GM12878 (cell line): ENCODE data around the gene ACADS. TPM values are rescaled to one million over a fixed set of nuclear protein-coding genes. Genes with fewer than 3 reads are reported as not detected.

ENCODE experiments used
- ATAC-seq: fragments of 200-7000 bp; cut with Tn5 transposase; 3 replicates; pipeline ENCODE4 v1.9.1; 2020; ENCODE audit warnings: mild to moderate bottlenecking, moderate library complexity
- BruUV-seq: library from RNA; stranded (reverse); fragments of 400-500 nt; replicated peaks from 2 replicates; lab custom pipeline; 2021; lab: Mats Ljungman, UMichigan
- CTCF ChIA-PET: fragments of 300-600 bp; sonication (Branson Sonifier 250); formaldehyde crosslinking; extraction: SDS; loops from one replicate; lab custom pipeline; 2021; ENCODE audit warnings: inconsistent platforms; lab: Yijun Ruan, JAX
- POLR2A ChIA-PET: fragments of 350-600 bp; formaldehyde crosslinking; extraction: SDS; loops from one replicate; lab custom pipeline; 2021; ENCODE audit warnings: inconsistent platforms; lab: Charles Lee
- RAD21 ChIA-PET: fragments of 300-600 bp; sonication (Branson Sonifier 250); formaldehyde crosslinking; loops from one replicate; lab custom pipeline; 2023; ENCODE audit warnings: antibody characterized with exemption; ENCODE audit not compliant: unreplicated experiment; lab: Charles Lee
- SMC1A ChIA-PET: fragments of 300-600 bp; sonication (Branson Sonifier 250); formaldehyde crosslinking; loops from one replicate; lab custom pipeline; 2023; ENCODE audit not compliant: unreplicated experiment, uncharacterized antibody; lab: Charles Lee
- DNase-seq: peaks from one replicate; pipeline ENCODE4 v3.0.0-alpha.2; 2011; ENCODE audit warnings: low read depth, low spot score
- FAIRE-seq: peaks from 3 replicates; lab custom pipeline; 2011; peaks lifted over from hg19 to GRCh38; lab: Jason Lieb, UNC
- H2AFZ ChIP-seq: 2 replicates; pipeline ENCODE4 v1.6.0; 2011; ENCODE audit warnings: low read depth, low read length, control low read depth; ENCODE audit not compliant: control insufficient read depth
- H3K27ac ChIP-seq: 2 replicates; pipeline ENCODE4 v1.5.1; 2011; ENCODE audit warnings: control low read depth; ENCODE audit not compliant: control insufficient read depth, insufficient read depth
- H3K27me3 ChIP-seq, 2 experiments: replicated peaks in 1 of 2; 2 replicates each; pipeline versions ENCODE4 v1.6.0 to v1.6.1; 2011; ENCODE audit warnings: low read length in 1 of 2; ENCODE audit not compliant: control insufficient read depth in 2 of 2, insufficient read depth in 2 of 2
- H3K36me3 ChIP-seq, 2 experiments: 2 replicates each; pipeline ENCODE4 v1.5.1; 2011; ENCODE audit warnings: low read length in 1 of 2; ENCODE audit not compliant: control insufficient read depth in 2 of 2, insufficient read depth in 2 of 2
- H3K4me1 ChIP-seq: 2 replicates; pipeline ENCODE4 v1.6.1; 2011; ENCODE audit warnings: mild to moderate bottlenecking, low read length, moderate library complexity, mixed read lengths; ENCODE audit not compliant: control insufficient read depth, insufficient read depth
- H3K4me2 ChIP-seq: 2 replicates; pipeline ENCODE4 v1.6.0; 2011; ENCODE audit warnings: control low read depth; ENCODE audit not compliant: control insufficient read depth, insufficient read depth
- H3K4me3 ChIP-seq: fragments of 200-600 bp; sonication (generic); 2 replicates; pipeline ENCODE4 v1.5.1; 2016
- H3K79me2 ChIP-seq: 2 replicates; pipeline ENCODE4 v1.6.0; 2011; ENCODE audit warnings: low read length; ENCODE audit not compliant: control insufficient read depth, insufficient read depth
- H3K9ac ChIP-seq: 2 replicates; pipeline ENCODE4 v1.8.0; 2011; ENCODE audit warnings: low read length, control low read depth, mixed read lengths; ENCODE audit not compliant: control insufficient read depth, insufficient read depth
- H3K9me3 ChIP-seq: replicated peaks from 3 replicates; pipeline ENCODE4 v1.5.1; 2011; ENCODE audit warnings: mild to moderate bottlenecking, low read length; ENCODE audit not compliant: control insufficient read depth, insufficient read depth
- H4K20me1 ChIP-seq: 2 replicates; pipeline ENCODE4 v1.6.0; 2011; ENCODE audit not compliant: control insufficient read depth, insufficient read depth
- ATF2 ChIP-seq: IDR thresholded peaks from 2 replicates; pipeline ENCODE4 v1.6.1; 2012; ENCODE audit warnings: low read length, inconsistent platforms
- ATF7 ChIP-seq: fragments of 450-650 bp; IDR thresholded peaks from 2 replicates; pipeline ENCODE4 v1.6.1; 2016; ENCODE audit warnings: low read depth, mild to moderate bottlenecking
- CTCF ChIP-seq, 3 experiments: IDR thresholded peaks in 2 of 3; conservative IDR thresholded peaks in 1 of 3; 2 replicates each; pipeline ENCODE4 v1.5.1; 2011; ENCODE audit warnings: low read depth in 3 of 3, low read length in 3 of 3, mild to moderate bottlenecking in 3 of 3, control low read depth in 2 of 3, moderate library complexity in 2 of 3, inconsistent platforms in 1 of 3, mixed read lengths in 1 of 3; ENCODE audit not compliant: control insufficient read depth in 2 of 3, insufficient read depth in 1 of 3; ENCODE audit errors: extremely low read depth in 1 of 3
- DPF2 ChIP-seq: fragments of 450-650 bp; IDR thresholded peaks from 2 replicates; pipeline ENCODE4 v1.6.1; 2017; ENCODE audit warnings: mild to moderate bottlenecking
- EGR1 ChIP-seq, 2 experiments: IDR thresholded peaks; 1 replicate in 1 of 2; 2 replicates in 1 of 2; pipeline ENCODE4 v1.6.1; 2011 to 2012; ENCODE audit warnings: low read depth in 2 of 2, low read length in 2 of 2, borderline replicate concordance in 1 of 2, mild to moderate bottlenecking in 1 of 2, moderate library complexity in 1 of 2
- EZH2 ChIP-seq: IDR thresholded peaks from 2 replicates; pipeline ENCODE4 v1.6.1; 2012; ENCODE audit warnings: low read depth, mild to moderate bottlenecking, control low read depth, inconsistent platforms, low read length, borderline replicate concordance; ENCODE audit not compliant: control insufficient read depth
- MTA2 ChIP-seq: fragments of 450-650 bp; IDR thresholded peaks from 2 replicates; pipeline ENCODE4 v1.6.1; 2016; ENCODE audit warnings: low read depth, mild to moderate bottlenecking, moderate library complexity
- RFX5 ChIP-seq: IDR thresholded peaks from 2 replicates; pipeline ENCODE4 v1.6.1; 2011; ENCODE audit warnings: low read depth, low read length, improper control_type of control experiment
- RUNX3 ChIP-seq: IDR thresholded peaks from 2 replicates; pipeline ENCODE4 v1.6.1; 2012; ENCODE audit warnings: low read length, inconsistent platforms
- ZZZ3 ChIP-seq: IDR thresholded peaks from 2 replicates; pipeline ENCODE4 v1.6.1; 2011; ENCODE audit warnings: low read depth; ENCODE audit not compliant: control insufficient read depth, insufficient read length
- WGBS: methylation state at CpG from one replicate; pipeline ENCODE4 v1.1.6; 2016; ENCODE audit warnings: low lambda C conversion rate; ENCODE audit not compliant: insufficient replicate concordance, insufficient coverage; ENCODE audit errors: missing lambda C conversion rate; 5-methylcytosine and 5-hydroxymethylcytosine counted together
- in situ Hi-C: fragments of 300-500 bp; cut with MboI; formaldehyde crosslinking; loops from 9 replicates; pipeline ENCODE4 v1.14.3; 2018; ENCODE audit warnings: mixed read lengths
- intact Hi-C: fragments of 100-400 bp; cut with micrococcal nuclease; formaldehyde crosslinking; loops from one replicate; pipeline ENCODE4 v1.14.2; 2022; ENCODE audit not compliant: unreplicated experiment
- polyA plus RNA-seq, 11 experiments: library from polyadenylated mRNA; depleted of rRNA in 4 of 11; unstranded in 6 of 11; stranded (reverse) in 5 of 11; fragments of >200 nt; fragmentation: Nextera tagmentation in 4 of 11; fragmentation: Illumina TruSeq in 1 of 11; extraction: Ambion mirVana in 4 of 11; extraction: Trizol in 1 of 11; gene quantifications; 1 replicate in 1 of 11; 2 replicates in 10 of 11; pipeline versions ENCODE4 v1.2.1 to v1.2.3, GENCODE V29; 2011 to 2016; ENCODE audit warnings: inconsistent platforms in 2 of 11, missing spikeins in 2 of 11, low read depth in 1 of 11
- total RNA-seq, 4 experiments: library from RNA; depleted of rRNA in 3 of 4; stranded (reverse); fragments of >200 nt in 3 of 4; fragmentation: Illumina TruSeq in 1 of 4; extraction: Trizol in 1 of 4; gene quantifications; 2 replicates each; pipeline versions ENCODE4 v1.2.1 to v1.2.3, GENCODE V29; 2013 to 2021

Gene ACADS
- total and polyA plus RNA-seq, 10 of the 15 experiments (the other 5 are each of a cell fraction or from before 2014, with no cell fraction given): 0.05 to 18.1 (median 10.2) TPM

- in situ Hi-C loops: no loop called here
- no peaks in the 10 kb centered on the region for H3K79me2 ChIP-seq
- SMC1A ChIA-PET: interaction anchor here (1.2 to 6.4 kb wide), 3 partner anchors 72 to 252 kb away, joined by 3 to 43 read pairs (median 3); no protein-coding TSS in a partner anchor
- no peak for ATAC-seq
- BruUV-seq: no TSS peak
- RAD21 ChIA-PET: interaction anchor here (1.1 to 1.9 kb wide), 3 partner anchors 73 to 252 kb away, joined by 4 to 5 read pairs (median 4); no protein-coding TSS in a partner anchor
- H4K20me1 ChIP-seq: no peaks in the 10 kb centered on the region
- TF ChIP-seq EZH2 (no peak), CTCF (IDR thresholded peaks at IDR 0.05 in 2 of 3, conservative IDR thresholded peaks at IDR 0.05 in 1 of 3; ENCODE audit: control insufficient read depth in 2 of 3, extremely low read depth in 1 of 3, insufficient read depth in 1 of 3, low read depth in 3 of 3, low read length in 3 of 3) (no peak), ATF2 (no peak), RFX5 (no peak), ZZZ3 (no peak), RUNX3 (no peak), ATF7 (no peak), DPF2 (no peak), EGR1 (IDR thresholded peaks at IDR 0.05; ENCODE audit: borderline replicate concordance in 1 of 2, low read depth in 2 of 2, low read length in 2 of 2) (no peak), MTA2 (no peak)
- TF ChIP-seq, all 136 proteins: peak for 0
- Histone ChIP-seq H3K4me2 (no peak overlapping the region), H3K9me3 (no peaks in the 10 kb centered on the region), H3K36me3 (peaks cover 8 to 24% of the 10 kb centered on the region in 2 experiments), H2AFZ (no peak overlapping the region), H3K27me3 (no peaks in the 10 kb centered on the region), H3K9ac (no peak overlapping the region), H3K4me1 (peaks cover 11% of the 10 kb centered on the region), H3K27ac (no peak overlapping the region), H3K4me3 (no peak overlapping the region)
- POLR2A ChIA-PET: no interaction called here
- intact Hi-C loops: no loop called here
- CTCF ChIA-PET: interaction anchor here (1.0 to 3.8 kb wide), 5 partner anchors 8 to 252 kb away, joined by 3 to 19 read pairs (median 9); no protein-coding TSS in a partner anchor
- FAIRE-seq (peak; percentile 27), DNase-seq (no peak)
- 97% methylated on average over 11 of the region's 11 CpGs for WGBS
Observed at GRCh38 chr12:120719496-120720233, 6.0 kb upstream of the ACADS start.
